HG02642 (cell line): Measurements from ENCODE around the gene ZBTB16.

Source experiments
- ATAC-seq: cut with Tn5 transposase; IDR thresholded peaks from one replicate; pipeline ENCODE4 v1.9.1; 2021; ENCODE audit warnings: mild to moderate bottlenecking; ENCODE audit not compliant: unreplicated experiment, poor library complexity

Gene ZBTB16

GRCh38 chr11:114250993-114251814 is 191.7 kb downstream of the ZBTB16 start:
- no peak for ATAC-seq

GRCh38 chr11:114251815-114252337 is 192.4 kb downstream of the ZBTB16 start:
- ATAC-seq: no peak

GRCh38 chr11:114252767-114253166 is 193.3 kb downstream of the ZBTB16 start:
- no peak for ATAC-seq

- no peak for ATAC-seq
Observed at GRCh38 chr11:114253771-114254170, 194.3 kb downstream of the ZBTB16 start.

- ATAC-seq: no peak
Observed at GRCh38 chr11:114254571-114255146, 195.1 kb downstream of the ZBTB16 start.

GRCh38 chr11:114255289-114255688 is 195.8 kb downstream of the ZBTB16 start:
- no peak for ATAC-seq

- ATAC-seq: no peak
Observed at GRCh38 chr11:114256176-114256966, 196.9 kb downstream of the ZBTB16 start.

GRCh38 chr11:114256967-114257286 is 197.4 kb downstream of the ZBTB16 start:
- no peak for ATAC-seq

GRCh38 chr11:114257621-114258558 is 198.4 kb downstream of the ZBTB16 start:
- no peak for ATAC-seq

- ATAC-seq: no peak
Observed at GRCh38 chr11:114258696-114259095, 199.2 kb downstream of the ZBTB16 start.

GRCh38 chr11:114259124-114259526 is 199.6 kb downstream of the ZBTB16 start:
- ATAC-seq: no peak

- no peak for ATAC-seq
Observed at GRCh38 chr11:114259551-114259983, 200.1 kb downstream of the ZBTB16 start.

GRCh38 chr11:114260077-114260476 is 200.6 kb downstream of the ZBTB16 start:
- ATAC-seq: no peak

- no peak for ATAC-seq
Observed at GRCh38 chr11:114260483-114260882, 201.0 kb downstream of the ZBTB16 start.

- ATAC-seq: no peak
Observed at GRCh38 chr11:114261791-114262190, 202.3 kb downstream of the ZBTB16 start.

GRCh38 chr11:114262681-114263512 is 203.4 kb downstream of the ZBTB16 start:
- no peak for ATAC-seq

GRCh38 chr11:114263513-114264170 is 204.1 kb downstream of the ZBTB16 start:
- ATAC-seq: no peak

GRCh38 chr11:114264381-114264780 is 204.9 kb downstream of the ZBTB16 start:
- ATAC-seq: no peak
